DMS114 treated with DMSO at 0.1 percent for 48 hours (cell line): Measurements from ENCODE around the gene GPR32.
"Not testable (repeated sequence)": the region's sequence is repeated elsewhere in the genome, so short reads cannot be mapped to it uniquely, and the experiment has no call there.

Source experiments
- DNase-seq: peaks from one replicate; lab custom pipeline; 2025; ENCODE audit not compliant: unreplicated experiment; lab: John Stamatoyannopoulos, UW

The GPR32 gene

DNA sequence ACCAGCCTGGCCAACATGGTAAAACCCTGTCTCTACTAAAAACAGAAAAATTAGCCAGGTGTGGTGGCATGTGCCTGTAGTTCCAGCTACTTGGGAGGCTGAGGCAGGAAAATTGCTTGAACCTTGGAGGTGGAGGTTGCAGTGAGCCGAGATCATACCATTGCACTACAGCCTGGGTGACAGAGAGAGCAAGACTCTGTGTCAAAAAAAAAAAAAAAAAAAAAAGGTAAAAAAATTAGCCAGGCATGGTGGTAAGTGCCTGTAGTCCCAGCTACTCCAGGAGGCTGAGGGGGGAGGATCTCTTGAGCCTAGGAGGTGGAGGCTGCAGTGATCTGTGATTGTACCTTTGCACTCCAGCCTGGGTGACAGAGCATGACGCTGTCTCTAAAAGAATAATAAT is at the start of gene GPR32:
Gene GPR32 (plus strand): TSS at position 301 of the 400 bp plus-strand sequence. CDS start 137 bp downstream, outside the sequence.
- DNase-seq: not testable (repeated sequence)

GRCh38 chr19:50720921-50721381 is 49.3 kb upstream of the GPR32 start:
- DNase-seq: no peak

- DNase-seq: no peak
Observed at GRCh38 chr19:50721441-50722137, 48.7 kb upstream of the GPR32 start.

- DNase-seq: no peak
Observed at GRCh38 chr19:50722201-50723013, 47.9 kb upstream of the GPR32 start.

DNA sequence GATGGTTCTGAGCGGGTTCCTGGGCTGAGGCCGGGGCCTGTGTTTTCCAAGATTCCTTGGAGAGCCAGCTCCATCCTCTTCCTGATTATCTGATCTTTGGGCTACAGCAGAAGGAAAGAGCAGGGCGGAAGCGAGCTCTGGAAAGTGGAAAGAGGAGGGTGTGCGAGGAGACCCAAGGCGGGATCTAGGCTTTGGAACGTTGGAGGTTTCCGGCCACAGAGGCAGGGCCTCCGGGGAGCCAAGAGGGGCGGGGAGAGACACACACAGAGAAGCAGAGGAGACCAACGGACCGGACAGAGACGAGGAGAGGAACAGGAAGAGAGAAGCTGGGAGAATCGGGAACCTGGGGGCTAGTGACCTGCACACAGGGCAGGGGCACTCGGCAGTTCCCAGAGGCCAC is 47.2 kb upstream of the GPR32 start, which contains the start of gene CLEC11A:
Gene CLEC11A (plus strand): TSS at position 296 of the 400 bp plus-strand sequence. CDS start 162 bp downstream, outside the sequence.
- no peak for DNase-seq

DNA sequence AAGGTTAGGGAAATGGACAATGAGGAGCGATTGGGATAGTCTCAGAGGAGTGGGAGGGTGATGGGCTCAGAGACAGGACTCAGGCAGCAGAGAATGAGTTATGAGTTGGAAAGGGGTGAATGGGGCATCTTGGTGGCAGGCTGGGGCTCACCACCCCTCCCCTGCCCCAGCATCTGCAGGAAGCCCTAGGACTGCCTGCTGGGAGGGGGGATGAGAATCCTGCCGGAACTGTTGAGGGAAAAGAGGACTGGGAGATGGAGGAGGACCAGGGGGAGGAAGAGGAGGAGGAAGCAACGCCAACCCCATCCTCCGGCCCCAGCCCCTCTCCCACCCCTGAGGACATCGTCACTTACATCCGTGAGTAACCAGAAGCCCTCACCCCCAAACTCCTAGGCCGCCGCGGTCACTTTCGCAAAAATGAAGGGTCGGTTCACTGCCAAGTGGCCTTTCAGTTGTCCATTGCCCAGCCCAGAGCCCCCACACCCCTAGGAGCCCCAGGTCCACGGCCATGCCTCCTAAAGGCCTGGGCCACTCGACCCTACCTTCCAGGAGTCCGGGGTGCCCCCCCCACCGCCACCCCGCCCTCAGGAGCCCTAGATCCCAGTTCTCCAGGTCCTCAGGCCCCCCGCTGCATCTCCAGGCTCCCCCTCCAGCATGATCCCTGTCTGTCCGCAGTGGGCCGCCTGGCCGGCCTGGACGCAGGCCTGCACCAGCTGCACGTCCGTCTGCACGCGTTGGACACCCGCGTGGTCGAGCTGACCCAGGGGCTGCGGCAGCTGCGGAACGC is 46.3 kb upstream of the GPR32 start:
- no peak for DNase-seq

GRCh38 chr19:50724522-50725217 is 45.6 kb upstream of the GPR32 start:
- peak; percentile 92 for DNase-seq

- DNase-seq: no peak
Observed at GRCh38 chr19:50725218-50725910, 44.9 kb upstream of the GPR32 start.

GRCh38 chr19:50725911-50726230 is 44.4 kb upstream of the GPR32 start:
- DNase-seq: no peak

DNA sequence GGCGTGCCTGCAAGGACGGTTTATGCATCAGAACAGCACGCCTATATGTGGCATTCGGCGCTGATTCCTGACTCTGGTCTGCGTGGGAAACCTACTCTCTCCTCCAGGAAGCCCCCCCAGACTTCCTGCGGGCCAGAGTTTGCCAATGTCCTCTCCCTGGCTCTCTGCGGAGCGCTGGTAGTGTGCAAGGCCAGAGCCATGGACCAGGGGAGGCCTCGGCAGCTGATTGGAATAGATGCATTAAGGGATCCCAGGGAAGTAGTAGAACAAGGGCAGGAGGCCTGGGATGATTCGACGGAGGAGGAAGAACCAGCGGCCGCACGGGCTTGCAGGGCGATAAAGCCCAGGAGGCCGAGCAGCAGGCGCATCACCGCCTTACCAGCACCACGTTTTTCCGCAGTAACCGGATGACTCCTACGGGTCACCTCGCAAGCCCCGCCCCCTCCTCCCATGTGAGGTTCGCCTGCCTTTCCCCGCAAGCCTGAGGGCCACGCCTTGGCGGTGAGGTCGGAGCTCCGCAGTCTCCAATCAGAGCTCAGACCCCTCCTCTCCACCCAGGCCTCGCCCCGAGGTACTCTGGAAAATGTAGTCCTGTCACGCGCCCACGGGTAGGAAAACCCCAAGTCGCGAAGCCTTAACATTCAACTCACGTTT is 42.1 kb upstream of the GPR32 start:
- no peak for DNase-seq

GRCh38 chr19:50729894-50730293 is 40.4 kb upstream of the GPR32 start:
- no peak for DNase-seq

DNA sequence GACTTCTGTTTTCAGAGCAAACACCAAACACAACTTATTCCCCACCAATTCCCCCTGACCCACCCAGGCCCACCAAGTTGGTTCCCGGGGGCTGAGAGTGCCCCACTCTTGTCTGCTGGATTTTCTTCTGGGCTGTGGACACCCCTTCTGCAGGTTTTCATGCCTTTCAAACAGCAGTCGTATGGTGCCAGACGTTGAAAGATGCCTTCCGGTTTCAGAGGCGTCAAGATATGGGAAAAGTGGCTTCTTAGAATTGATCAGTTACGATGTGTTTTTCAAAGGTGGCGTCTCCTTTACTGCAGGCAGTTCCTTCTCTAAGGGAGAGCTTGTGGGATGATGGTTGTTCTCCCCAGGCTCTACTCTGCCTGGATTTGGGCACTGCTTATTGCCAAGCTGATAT is 34.4 kb upstream of the GPR32 start:
- no peak for DNase-seq

GRCh38 chr19:50736338-50736737 is 33.9 kb upstream of the GPR32 start:
- DNase-seq: no peak

DNA sequence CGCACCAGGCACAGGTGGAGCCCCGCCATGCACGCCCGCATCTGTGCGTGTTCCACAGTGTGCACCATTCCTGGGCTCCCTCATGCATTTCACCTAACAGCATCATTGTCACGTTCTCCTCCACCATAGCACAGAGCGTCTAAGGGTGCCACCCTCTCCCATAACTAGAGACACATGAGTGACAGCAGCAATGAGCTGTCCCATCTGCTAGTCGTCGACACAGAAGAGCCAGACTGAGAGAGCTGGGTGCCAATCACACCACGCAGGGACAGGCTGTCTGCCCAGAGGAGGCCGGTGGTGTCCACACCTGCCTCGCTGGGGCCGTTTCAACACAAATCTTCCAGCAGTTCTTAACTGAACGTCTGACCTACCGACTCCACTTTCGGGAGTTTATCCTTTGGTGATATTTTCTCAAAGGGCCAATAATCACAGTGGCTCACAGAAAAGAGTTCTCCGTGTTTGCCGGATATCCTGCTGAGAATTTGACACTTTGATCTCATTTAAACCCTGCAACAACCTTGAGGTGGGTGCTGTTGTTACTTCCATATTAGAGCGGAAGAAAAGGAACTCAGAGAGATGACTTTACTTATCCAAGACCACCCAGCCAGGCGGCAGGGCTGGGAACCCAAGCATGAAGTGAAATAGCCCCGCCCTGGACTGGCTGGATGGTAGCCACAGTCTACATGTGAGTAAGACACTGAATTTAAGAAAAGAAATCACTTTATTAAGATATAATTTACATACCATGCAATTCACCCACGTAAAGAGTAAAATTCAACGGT is 30.9 kb upstream of the GPR32 start:
- no peak for DNase-seq

GRCh38 chr19:50739914-50740426 is 30.3 kb upstream of the GPR32 start:
- no peak for DNase-seq

GRCh38 chr19:50741179-50741933 is 28.9 kb upstream of the GPR32 start:
- DNase-seq: no peak

- DNase-seq: no peak
Observed at GRCh38 chr19:50743537-50743936, 26.7 kb upstream of the GPR32 start.

GRCh38 chr19:50745221-50745620 is 25.0 kb upstream of the GPR32 start:
- no peak for DNase-seq
